Activated T-cell treated with anti-CD3 and anti-CD28 coated beads, Interleukin-2, amount 50 U/mL, for 48 hours (primary cell): ENCODE measurements around the gene GALNT18.

ENCODE experiments used
- DNase-seq, 2 experiments: peaks; one replicate each; pipeline ENCODE4 v3.0.0-alpha.2; 2020

Gene GALNT18

GRCh38 chr11:11335043-11335442, 286.8 kb downstream of the GALNT18 start:
- no peak for DNase-seq

- no peak for DNase-seq
Observed at GRCh38 chr11:11334607-11335006, 287.2 kb downstream of the GALNT18 start.

GRCh38 chr11:11332141-11332710, 289.6 kb downstream of the GALNT18 start:
- DNase-seq, result no peak

- DNase-seq, result no peak
Observed at GRCh38 chr11:11329062-11329806, 292.6 kb downstream of the GALNT18 start.

DNA sequence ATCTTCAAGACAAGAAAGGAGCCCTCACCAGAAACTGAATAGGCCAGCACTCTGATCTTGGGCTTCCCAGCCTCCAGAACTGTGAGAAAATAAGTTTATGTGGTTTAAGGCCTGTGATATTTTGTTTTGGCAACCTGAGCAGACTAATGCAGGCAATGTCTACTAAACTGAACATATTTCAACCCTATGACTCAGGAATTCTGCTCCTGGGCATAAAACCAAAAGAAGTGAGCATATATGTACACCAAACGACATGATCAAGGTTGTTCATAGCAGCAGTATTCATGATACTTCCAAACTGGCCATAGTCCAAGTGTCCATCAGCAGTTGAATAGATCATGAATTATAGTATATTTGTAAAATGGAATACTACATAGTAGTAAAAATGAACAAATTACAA, 297.7 kb downstream of the GALNT18 start:
- DNase-seq, result no peak

DNA sequence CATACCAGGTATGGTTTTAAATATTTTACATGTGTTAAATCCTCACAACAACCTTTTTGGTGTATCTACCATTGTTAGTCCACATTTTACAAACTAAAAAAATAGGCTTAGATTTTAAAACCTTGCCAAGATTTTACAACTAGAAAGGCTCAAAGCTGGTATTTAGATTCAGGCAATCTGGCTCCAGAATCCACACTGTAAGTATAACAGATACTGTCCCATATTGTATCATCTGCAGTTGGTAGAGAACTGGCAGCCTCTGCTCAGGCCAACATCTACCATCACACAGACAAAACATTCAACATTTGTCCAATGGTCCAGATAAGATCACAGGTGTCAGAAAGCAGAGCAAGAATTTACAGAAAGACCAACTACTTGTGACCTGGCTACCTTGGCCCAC, 299.7 kb downstream of the GALNT18 start:
- no peak for DNase-seq

DNA sequence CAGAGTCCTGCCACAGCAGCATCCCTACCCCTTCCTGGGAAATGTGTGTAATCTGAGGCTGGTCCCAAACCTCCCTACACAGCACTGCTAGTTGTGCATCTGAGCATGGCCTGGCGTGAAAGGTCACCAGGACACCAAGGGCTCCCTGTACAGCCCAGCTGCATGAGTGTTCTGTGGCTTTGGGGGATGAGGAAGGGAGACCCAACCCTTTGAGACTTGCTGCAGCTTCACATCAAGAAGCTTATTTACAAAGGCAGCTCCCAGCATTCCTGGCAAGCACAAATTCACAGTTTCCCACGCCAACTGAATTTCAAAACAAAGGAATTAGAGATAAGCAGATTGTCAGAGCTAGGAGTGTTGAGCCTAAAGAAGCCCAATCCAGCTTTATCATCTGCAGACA, 301.0 kb downstream of the GALNT18 start:
- DNase-seq, result no peak

DNA sequence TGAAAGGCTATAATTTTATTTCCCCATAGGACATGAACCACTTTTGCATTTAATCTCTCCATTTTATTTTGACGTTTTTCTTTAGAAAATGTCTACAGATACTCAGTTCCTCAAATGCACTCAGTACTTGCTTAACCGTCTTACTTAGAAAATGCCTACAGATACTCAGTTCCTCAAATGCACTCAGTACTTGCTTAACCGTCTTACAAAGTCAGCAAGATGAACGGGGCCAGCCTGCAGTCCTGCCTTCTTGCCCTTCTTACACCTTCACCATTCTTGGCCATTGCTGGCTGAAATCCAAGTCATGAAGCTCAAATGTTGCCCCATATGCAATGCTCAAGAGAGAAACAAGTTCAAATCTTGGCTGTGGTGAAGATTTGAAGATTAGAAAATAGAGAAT, 302.8 kb downstream of the GALNT18 start:
- DNase-seq, result no peak

- no peak for DNase-seq
Observed at GRCh38 chr11:11318461-11318860, 303.3 kb downstream of the GALNT18 start.

- no peak for DNase-seq
Observed at GRCh38 chr11:11316651-11317230, 305.1 kb downstream of the GALNT18 start.

DNA sequence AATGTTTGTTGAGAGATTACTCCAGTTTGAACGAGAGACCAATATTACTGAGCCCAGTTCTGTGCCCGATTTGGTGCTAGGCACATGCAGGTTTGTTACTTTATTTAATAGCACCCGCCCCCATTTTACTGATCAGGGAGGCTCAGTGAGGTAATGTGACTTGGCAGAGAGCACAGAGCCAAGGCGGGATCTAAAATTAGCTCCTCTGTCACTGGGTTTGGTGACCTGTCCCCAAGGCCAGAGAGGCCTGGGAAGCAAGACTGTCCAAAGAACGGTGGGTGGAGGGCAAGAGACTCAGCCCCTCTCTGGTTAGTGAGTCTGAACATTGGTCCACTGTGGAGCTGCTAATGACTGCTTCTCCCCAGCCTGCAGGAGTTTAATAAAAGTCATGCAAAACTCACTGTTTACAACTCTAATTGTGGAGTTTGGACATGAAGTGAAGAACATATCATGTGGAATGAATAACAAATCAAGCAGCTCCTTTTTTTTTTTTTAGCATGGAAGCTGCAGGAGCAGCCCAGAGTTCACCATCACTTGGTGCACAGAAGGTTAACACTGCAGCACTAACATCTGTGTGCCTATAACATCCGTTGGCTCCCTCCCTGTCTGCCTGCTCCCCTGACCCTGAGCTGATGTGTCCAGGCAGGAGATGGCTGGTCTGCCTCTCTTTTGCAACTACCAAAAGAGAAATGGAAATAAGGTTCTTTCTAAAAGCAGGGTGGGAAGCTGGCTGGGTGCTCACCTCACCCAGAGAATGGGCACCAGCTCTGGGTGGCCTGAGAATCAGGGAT, 307.7 kb downstream of the GALNT18 start:
- DNase-seq, result no peak

GRCh38 chr11:11313426-11313825, 308.4 kb downstream of the GALNT18 start:
- no peak for DNase-seq

DNA sequence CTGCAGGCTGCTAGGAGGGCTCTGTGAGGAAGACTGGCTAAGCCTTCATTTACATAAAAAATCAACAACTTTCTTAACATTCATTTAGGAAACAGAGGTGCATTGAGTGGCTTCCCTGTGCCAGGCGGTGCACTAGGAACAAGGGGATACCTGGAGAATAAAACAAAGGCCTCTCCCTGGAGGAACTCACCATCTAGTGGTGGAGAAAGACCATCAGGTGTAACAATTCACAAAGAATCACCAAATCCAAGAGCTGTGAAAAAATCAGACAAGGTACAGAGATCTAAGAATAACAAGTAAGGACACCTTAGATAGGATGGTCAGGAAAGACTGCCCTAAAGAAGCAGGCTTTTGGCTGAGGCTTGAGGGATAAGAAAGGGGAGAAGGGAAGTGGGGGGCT, 309.1 kb downstream of the GALNT18 start:
- no peak for DNase-seq

DNA sequence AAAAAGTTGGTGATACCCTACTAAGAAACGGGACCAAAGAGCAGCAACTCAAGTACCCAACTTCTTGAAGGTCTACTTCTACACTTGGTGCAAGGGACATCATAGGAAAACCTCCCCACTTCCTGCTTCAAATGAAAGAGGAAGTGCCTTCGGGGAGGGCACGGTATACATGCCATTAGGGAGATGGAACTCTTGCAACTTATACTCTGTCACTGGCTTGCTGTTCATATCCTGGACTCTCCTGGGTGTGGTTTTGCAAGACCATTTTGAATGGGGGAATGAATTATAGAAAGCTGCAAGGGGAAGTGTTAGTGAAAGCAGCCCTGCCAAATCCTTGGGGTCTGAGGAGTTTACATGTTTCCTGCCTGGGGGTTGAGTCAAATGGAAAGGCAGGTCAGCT, 310.6 kb downstream of the GALNT18 start:
- DNase-seq, result no peak

- no peak for DNase-seq
Observed at GRCh38 chr11:11309906-11310305, 311.9 kb downstream of the GALNT18 start.

DNA sequence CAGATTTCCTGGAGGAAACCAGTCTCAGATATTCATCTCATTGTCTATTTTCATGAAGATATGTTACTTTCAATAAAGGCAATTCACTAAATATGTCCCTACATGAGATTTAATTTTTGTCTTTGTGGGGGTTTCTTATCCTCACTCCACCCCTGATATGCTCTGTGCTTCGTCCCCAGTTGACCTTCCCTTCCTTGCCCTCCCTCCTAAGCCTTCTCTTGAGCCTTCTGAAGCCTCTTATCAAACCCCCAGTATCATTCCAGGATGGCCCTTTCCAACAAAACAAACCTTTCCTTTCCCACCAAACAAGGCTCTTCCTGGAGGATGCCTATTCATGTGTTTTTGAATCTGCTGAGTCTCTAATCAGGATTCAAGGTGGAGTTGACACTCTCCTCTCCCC, 313.6 kb downstream of the GALNT18 start:
- no peak for DNase-seq

DNA sequence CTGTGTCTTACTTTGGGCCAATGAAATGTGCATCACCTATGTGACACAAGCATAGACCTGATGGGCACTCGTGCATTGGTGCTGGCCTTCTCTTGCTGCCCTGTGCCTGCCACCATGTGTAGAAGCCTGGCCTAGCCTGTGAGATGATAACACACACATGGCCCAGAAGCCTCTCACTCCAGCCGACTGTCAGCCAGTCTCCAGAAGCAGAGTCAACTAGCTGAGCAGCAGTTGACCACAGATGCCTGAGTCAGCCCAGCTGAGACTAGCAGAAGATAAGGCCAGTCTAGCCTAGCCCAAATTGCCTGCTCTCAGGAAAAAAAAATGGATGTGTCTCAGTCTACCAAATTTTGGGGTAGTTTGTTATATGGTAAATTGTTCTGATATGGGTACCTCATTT, 314.9 kb downstream of the GALNT18 start:
- no peak for DNase-seq

DNA sequence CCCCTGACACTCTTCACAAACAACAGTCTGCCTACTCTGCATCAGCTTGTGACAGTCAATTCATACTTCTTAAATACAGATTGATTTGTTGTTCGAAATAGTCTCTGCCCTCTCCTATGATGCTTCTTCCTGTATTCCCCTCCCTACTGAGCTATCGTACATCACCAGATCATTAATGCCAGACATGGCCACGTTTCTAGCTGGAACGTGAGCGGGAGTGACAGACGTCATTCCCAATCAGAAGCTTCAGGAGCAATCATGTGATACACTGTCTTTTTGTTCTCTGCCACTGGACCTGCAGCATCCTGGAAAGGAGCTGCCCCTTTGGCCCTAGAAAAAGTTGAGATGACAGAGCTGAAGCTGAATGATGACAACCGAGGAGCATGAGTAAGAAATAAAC, 317.3 kb downstream of the GALNT18 start:
- DNase-seq, result no peak

DNA sequence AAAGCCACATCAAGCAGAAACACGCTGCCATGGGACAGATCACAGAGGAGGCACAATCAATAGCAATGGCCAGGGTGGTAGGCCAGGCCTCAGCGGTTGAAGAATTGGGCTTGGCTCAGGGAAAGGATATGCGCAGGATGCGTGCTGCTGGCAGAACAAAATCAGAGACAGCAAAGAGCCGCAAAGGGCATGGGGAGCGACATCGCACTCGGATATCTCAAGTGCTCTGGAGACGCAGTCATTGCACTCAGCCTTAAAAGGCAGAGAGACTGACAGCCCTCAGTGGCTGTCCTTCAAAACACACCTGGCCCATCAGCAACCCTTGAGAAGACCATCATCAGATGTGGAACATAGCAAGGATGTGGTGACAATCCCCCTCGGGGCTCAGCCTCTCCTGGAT, 319.2 kb downstream of the GALNT18 start:
- no peak for DNase-seq

DNA sequence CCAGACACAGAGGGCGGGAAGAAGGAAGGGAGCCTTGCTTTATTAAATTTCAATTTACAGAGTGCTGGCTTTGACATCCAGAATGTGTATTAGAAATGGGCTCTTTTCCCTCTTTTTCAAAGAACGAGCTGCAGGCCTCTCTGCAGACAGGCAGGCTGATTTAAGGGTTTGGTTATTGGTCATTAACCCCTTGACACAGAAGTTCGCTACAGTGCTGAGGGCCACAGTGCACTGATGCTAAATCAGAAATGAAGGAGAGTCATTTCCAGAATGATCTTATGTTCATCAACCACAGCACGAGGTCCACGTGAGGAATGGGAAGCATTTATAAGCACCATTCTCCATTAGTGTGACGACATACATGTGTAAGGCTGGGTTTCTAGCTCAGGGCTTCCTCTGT, 320.6 kb downstream of the GALNT18 start:
- no peak for DNase-seq

DNA sequence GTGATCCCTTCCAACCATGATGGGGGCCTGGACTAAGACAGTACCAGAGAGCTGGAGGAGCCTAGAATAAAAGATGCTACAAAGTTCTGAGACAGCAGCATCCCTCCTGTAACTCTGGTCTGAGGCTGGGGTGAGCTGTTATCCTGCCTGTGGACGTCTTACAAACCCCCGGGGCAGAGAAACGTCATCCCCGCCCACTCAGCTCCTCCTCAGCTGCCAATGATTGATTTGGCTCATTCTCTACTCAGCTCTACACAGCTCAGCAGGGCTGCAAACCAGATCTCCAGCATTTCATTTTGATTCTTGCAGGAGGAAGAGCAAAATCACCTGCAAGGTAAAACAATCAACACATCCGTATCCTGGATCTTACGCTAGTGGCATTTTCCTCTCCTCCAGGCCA, 324.2 kb downstream of the GALNT18 start:
- DNase-seq, result no peak

DNA sequence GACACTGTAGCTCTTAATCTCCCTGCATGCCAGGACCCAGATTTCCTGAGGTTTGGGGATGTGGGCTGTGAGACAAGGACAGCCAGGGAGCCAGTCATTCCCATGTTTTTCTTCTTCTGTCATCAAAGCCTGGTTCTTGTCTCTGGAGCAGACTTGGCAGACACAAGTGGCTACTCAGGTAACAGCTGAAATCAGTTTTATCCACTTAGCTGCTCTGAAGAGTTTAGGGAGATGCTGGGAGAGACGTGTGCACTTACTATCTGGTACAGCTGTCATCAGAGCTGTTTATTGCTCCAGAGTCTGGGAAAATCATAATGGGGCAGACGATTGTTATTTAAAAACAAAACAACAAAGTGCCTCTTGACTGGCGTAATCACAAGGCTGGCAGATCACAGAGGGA, 325.4 kb downstream of the GALNT18 start:
- DNase-seq, result no peak

- no peak for DNase-seq
Observed at GRCh38 chr11:11294551-11294855, 327.3 kb downstream of the GALNT18 start.
